Lung (tissue), 12 donors: ENCODE data around the gene CDC42. TPM values are rescaled to one million over a fixed set of nuclear protein-coding genes. Genes with fewer than 3 reads are reported as not detected.

Source experiments
- ATAC-seq: fragments of 200-7000 bp; cut with Tn5 transposase; one replicate; pipeline ENCODE4 v1.9.1; 2020; ENCODE audit warnings: moderate number of reproducible peaks; ENCODE audit not compliant: insufficient read depth, low FRiP score
- DNase-seq, 3 donors: peaks; one replicate each; pipeline ENCODE4 v3.0.0-alpha.2; 2013 to 2017
- H3K27ac ChIP-seq, 2 donors: one replicate each; pipeline ENCODE4 v1.5.1; 2013; ENCODE audit warnings: mild to moderate bottlenecking in 2 of 2, moderate library complexity in 2 of 2, control low read depth in 1 of 2, inconsistent platforms in 1 of 2, low read depth in 1 of 2, low read length in 1 of 2
- H3K27me3 ChIP-seq, 3 donors: one replicate each; pipeline ENCODE4 v1.5.1; 2013; ENCODE audit warnings: low read length in 2 of 3; ENCODE audit not compliant: control insufficient read depth in 3 of 3, insufficient read depth in 3 of 3
- H3K36me3 ChIP-seq, 4 donors: one replicate each; pipeline ENCODE4 v1.5.1; 2013; ENCODE audit warnings: low read length in 4 of 4, mild to moderate bottlenecking in 1 of 4, moderate library complexity in 1 of 4; ENCODE audit not compliant: control insufficient read depth in 4 of 4, insufficient read depth in 4 of 4
- H3K4me1 ChIP-seq, 5 donors: one replicate each; pipeline ENCODE4 v1.5.1; 2013; ENCODE audit warnings: low read length in 5 of 5, mild to moderate bottlenecking in 2 of 5, moderate library complexity in 1 of 5; ENCODE audit not compliant: control insufficient read depth in 5 of 5, insufficient read depth in 5 of 5
- H3K4me3 ChIP-seq: one replicate; pipeline ENCODE4 v1.5.1; 2013; ENCODE audit warnings: mild to moderate bottlenecking, control low read depth, moderate library complexity
- H3K9ac ChIP-seq, 2 donors: one replicate each; pipeline ENCODE4 v1.5.1; 2013; ENCODE audit warnings: low read length in 2 of 2, control low read depth in 1 of 2; ENCODE audit not compliant: insufficient read depth in 1 of 2
- H3K9me3 ChIP-seq, 4 donors: one replicate each; pipeline ENCODE4 v1.5.1; 2013; ENCODE audit warnings: low read length in 3 of 4, mild to moderate bottlenecking in 1 of 4, moderate library complexity in 1 of 4; ENCODE audit not compliant: control insufficient read depth in 4 of 4, insufficient read depth in 3 of 4
- WGBS, 2 donors: extraction: QIAGEN DNeasy Blood & Tissue Kit; methylation state at CpG; one replicate each; pipeline ENCODE4 v1.1.7; 2013; 5-methylcytosine and 5-hydroxymethylcytosine counted together
- polyA plus RNA-seq, 2 donors: library from polyadenylated mRNA; stranded (reverse); fragments of 200-250 nt; gene quantifications; one replicate each; pipeline ENCODE4 v1.2.1, GENCODE V29; 2013
- total RNA-seq, 2 donors: library from RNA; depleted of rRNA in 1 of 2; stranded (reverse); fragments of >200 nt in 1 of 2; gene quantifications; one replicate each; pipeline ENCODE4 v1.2.1, GENCODE V29; 2014 to 2021
- TF ChIP-seq, protein P1 (sequence below): IDR thresholded peaks from 2 replicates; pipeline ENCODE4 v1.5.1; 2012; ENCODE audit warnings: mild to moderate bottlenecking; ENCODE audit errors: control extremely low read depth, extremely low read depth
- donor health status: control.
- donor health status: control.
- donor health status: Bipolar disorder and iron deficiency.
- donor health status: healthy.
- donor health status: DM: yes; HTN: yes; CAD: no.

CDC42 gene
- total and polyA plus RNA-seq, 4 donors = 137 to 231 (median 219) TPM

DNA sequence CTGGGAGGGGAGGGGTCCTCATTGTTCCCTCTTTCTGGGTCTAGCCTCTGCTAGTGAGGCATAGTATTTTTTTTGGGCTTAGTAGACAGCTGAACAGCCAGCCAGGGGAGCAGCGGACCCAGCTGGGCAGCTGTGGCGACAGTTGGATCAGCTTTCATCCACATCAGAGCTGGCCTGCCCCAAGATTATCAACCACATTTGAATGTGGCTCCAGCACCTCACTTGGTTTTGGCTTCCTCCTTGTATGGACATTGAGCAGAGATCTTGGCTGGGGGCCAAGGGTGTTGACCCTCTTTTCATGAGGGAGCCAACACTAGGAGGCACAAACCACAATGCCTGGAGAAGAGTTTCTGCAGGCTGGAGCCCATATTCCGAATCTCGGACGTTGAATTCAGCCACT, 65.3 kb downstream of the CDC42 start:
- Histone ChIP-seq H3K4me1 (peaks cover 0 to 31% (median 11%) of the 10 kb centered on the region in 5 donors), H3K27me3 (no peaks in the 10 kb centered on the region), H3K27ac (no peak overlapping the region), H3K36me3 (peaks cover 0 to 34% (median 1%) of the 10 kb centered on the region in 4 donors), H3K4me3 (no peak overlapping the region), H3K9me3 (no peaks in the 10 kb centered on the region), H3K9ac (no peak overlapping the region)
- TF ChIP-seq, protein P1, sequence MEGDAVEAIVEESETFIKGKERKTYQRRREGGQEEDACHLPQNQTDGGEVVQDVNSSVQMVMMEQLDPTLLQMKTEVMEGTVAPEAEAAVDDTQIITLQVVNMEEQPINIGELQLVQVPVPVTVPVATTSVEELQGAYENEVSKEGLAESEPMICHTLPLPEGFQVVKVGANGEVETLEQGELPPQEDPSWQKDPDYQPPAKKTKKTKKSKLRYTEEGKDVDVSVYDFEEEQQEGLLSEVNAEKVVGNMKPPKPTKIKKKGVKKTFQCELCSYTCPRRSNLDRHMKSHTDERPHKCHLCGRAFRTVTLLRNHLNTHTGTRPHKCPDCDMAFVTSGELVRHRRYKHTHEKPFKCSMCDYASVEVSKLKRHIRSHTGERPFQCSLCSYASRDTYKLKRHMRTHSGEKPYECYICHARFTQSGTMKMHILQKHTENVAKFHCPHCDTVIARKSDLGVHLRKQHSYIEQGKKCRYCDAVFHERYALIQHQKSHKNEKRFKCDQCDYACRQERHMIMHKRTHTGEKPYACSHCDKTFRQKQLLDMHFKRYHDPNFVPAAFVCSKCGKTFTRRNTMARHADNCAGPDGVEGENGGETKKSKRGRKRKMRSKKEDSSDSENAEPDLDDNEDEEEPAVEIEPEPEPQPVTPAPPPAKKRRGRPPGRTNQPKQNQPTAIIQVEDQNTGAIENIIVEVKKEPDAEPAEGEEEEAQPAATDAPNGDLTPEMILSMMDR = no peak
- peak; percentile 69 to 80 (median 74) for DNase-seq
- no peak for ATAC-seq
- WGBS, 2 donors = 79 to 89% methylated on average over 5 of the region's 5 CpGs

DNA sequence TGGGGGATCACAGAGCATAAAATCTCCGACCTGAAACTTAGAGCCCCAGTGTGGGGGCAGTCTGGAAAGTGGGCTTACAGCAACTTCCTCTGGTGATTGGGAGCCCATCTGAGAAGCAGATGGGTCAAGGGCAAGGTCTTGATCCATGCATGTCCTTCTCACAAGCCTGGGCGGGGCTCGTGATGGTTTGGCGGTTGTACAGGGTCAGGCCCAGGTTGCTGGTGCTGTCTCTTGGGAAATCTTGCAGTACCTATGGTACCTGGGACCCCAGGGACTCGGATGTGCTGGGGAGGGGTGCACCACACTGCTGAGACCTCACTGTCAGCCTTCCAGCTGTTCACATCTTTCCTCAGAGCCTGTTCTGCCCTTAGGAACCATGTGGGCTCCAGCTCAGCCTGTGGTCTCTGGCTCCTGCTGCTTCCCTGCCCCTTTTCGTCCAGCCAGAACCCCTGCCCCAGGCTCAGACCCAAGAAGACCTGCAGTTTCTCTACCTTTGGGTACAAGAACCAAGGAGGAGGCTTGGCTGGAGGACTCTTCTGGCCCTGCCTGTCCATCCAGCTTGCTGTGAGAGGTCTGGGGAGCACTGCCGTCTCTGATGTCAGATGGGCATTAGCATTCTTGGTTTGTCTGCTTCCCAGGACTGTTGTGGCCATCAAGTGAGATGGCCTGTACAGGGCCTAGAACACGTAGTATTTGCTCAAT, 65.9 kb downstream of the CDC42 start:
- peaks cover 0 to 31% (median 0%) of the 10 kb centered on the region in 4 donors for H3K36me3 ChIP-seq
- 79 to 89% methylated on average over 7 to 8 of the region's 8 CpGs for WGBS, 2 donors
- no peaks in the 10 kb centered on the region for H3K9me3 ChIP-seq
- no peak overlapping the region for H3K9ac ChIP-seq
- TF ChIP-seq, protein P1 = no peak
- no peaks in the 10 kb centered on the region for H3K27me3 ChIP-seq
- H3K27ac ChIP-seq = no peak overlapping the region
- peaks cover 0 to 31% (median 11%) of the 10 kb centered on the region in 5 donors for H3K4me1 ChIP-seq
- H3K4me3 ChIP-seq = no peak overlapping the region
- ATAC-seq (no peak), DNase-seq (no peak)

DNA sequence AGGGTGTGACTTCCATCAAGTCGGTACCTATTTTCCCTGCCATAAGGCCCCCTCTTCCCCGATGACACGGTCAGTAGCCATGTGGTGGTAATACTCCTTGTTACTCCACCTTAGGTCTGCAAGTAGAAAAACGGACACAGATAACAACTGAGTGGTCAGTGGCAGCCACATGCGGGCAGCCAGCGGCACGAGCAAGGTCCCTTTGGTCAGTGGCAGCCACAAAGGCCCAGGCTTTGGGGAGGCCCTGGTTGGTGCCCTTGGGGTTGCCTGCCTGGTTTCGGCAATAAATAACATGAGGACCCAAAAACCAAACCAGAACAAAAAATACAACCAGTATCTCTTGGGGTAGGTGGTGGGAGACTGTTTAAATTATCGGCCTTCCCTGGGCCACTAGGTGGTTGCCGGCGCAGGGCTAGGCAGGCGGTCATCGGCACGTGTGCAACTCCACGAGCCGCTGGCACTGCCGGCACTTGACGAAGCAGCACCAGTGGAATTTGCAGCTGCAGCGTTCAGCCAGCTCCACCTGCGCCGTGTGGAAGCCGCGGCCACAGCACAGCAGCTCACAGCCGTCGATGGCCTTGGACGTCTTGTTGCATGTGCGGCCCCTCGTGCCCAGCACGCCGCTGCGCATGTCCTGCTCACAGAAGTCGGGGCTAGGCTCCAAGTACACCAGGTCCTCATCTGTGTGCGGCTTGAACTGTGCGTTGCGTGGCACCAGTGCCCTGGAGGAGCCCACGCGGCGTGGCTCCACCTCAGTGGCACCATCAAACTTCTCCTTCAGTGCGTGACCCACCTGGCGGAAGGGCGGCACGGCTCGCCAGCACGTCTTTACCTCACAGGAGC, 67.3 kb downstream of the CDC42 start:
- no peak overlapping the region for H3K9ac ChIP-seq
- WGBS, 2 donors = 95 to 96% methylated on average over 44 of the region's 44 CpGs
- no peak overlapping the region for H3K4me3 ChIP-seq
- H3K9me3 ChIP-seq = no peaks in the 10 kb centered on the region
- DNase-seq (no peak), ATAC-seq (no peak)
- TF ChIP-seq, protein P1 = no peak
- H3K36me3 ChIP-seq = peaks cover 0 to 22% (median 0%) of the 10 kb centered on the region in 4 donors
- peaks cover 0 to 19% (median 5%) of the 10 kb centered on the region in 5 donors for H3K4me1 ChIP-seq
- no peak overlapping the region for H3K27ac ChIP-seq
- no peaks in the 10 kb centered on the region for H3K27me3 ChIP-seq
